AG04449 (cell line): ENCODE measurements around the gene INCA1.

Source experiments
- CTCF ChIA-PET: fragments of 350-600 bp; formaldehyde crosslinking; extraction: SDS; loops from one replicate; lab custom pipeline; 2021; ENCODE audit warnings: antibody characterized with exemption; lab: Yijun Ruan, JAX
- POLR2A ChIA-PET: fragments of 400-600, 350-600 bp; formaldehyde crosslinking; extraction: SDS; loops from one replicate; lab custom pipeline; 2020; ENCODE audit warnings: antibody characterized with exemption, inconsistent platforms; lab: Yijun Ruan, JAX
- DNase-seq: peaks from one replicate; pipeline ENCODE4 v3.0.0-alpha.2; 2010; ENCODE audit warnings: low read depth, low spot score
- H3K4me3 ChIP-seq: 2 replicates; pipeline ENCODE4 v1.5.1; 2011; ENCODE audit warnings: low read depth, mild to moderate bottlenecking, control low read depth, low read length
- CTCF ChIP-seq: IDR thresholded peaks from one replicate; pipeline ENCODE4 v1.5.1; 2011; ENCODE audit warnings: mild to moderate bottlenecking, moderate library complexity, low read length, control low read depth, inconsistent platforms; ENCODE audit not compliant: insufficient read depth; ENCODE audit errors: missing control alignments

The INCA1 gene

GRCh38 chr17:4956493-4957061, 40.7 kb downstream of the INCA1 start:
- POLR2A ChIA-PET, result interaction anchor here (1.6 to 2.0 kb wide), 2 partner anchors 8 to 10 kb away, joined by 5 to 9 read pairs; partner anchors contain the start of genes PFN1 and SPAG7
- no peak for DNase-seq
- CTCF ChIA-PET, result interaction anchor here (1.1 to 2.8 kb wide), 2 partner anchors 10 to 24 kb away, joined by 3 to 16 read pairs; partner anchors contain the start of gene SPAG7
- H3K4me3 ChIP-seq, result no peak overlapping the region
- TF ChIP-seq CTCF, result no peak

GRCh38 chr17:4955091-4955490, 42.2 kb downstream of the INCA1 start:
- DNase-seq, result no peak
- H3K4me3 ChIP-seq, result no peak overlapping the region
- ChIA-PET CTCF (interaction anchor here (0.8 to 2.8 kb wide), 3 partner anchors 11 to 46 kb away, joined by 3 to 16 read pairs (median 3); partner anchors contain the start of gene SPAG7), POLR2A (interaction anchor here (1.2 to 6.6 kb wide), 2 partner anchors 8 to 10 kb away, joined by 3 to 112 read pairs; partner anchors contain the start of gene SPAG7)
- TF ChIP-seq CTCF, result no peak

- ChIA-PET POLR2A (interaction anchor here (0.5 to 6.6 kb wide), 4 partner anchors 11 to 26 kb away, joined by 3 to 112 read pairs (median 26); partner anchors contain the start of genes RNF167, SLC25A11 and SPAG7), CTCF (interaction anchor here (1.0 to 2.2 kb wide), 3 partner anchors 10 to 33 kb away, joined by 4 to 8 read pairs (median 4); no protein-coding TSS in a partner anchor)
These were observed 43.8 kb downstream of the INCA1 start for GRCh38 chr17:4953451-4953961.

GRCh38 chr17:4951486-4951885, 45.8 kb downstream of the INCA1 start:
- no peak for TF ChIP-seq CTCF
- DNase-seq, result no peak
- POLR2A ChIA-PET, result interaction anchor here (6.2 to 6.6 kb wide), 2 partner anchors 11 to 14 kb away, joined by 49 to 112 read pairs; partner anchors contain the start of genes RNF167, SLC25A11 and SPAG7
- CTCF ChIA-PET, result interaction anchor here (0.9 to 2.4 kb wide), 3 partner anchors 15 to 109 kb away, joined by 3 to 11 read pairs (median 4); partner anchors contain the start of gene SPAG7
- no peak overlapping the region for H3K4me3 ChIP-seq

More at GRCh38 chr17:4953451-4953961, 43.8 kb downstream of the INCA1 start:
- no peak for TF ChIP-seq CTCF
- DNase-seq, result no peak
- no peak overlapping the region for H3K4me3 ChIP-seq

- no peak for TF ChIP-seq CTCF
- DNase-seq, result no peak
- POLR2A ChIA-PET, result interaction anchor here (6.2 to 6.6 kb wide), 2 partner anchors 10 to 15 kb away, joined by 49 to 112 read pairs; partner anchors contain the start of genes RNF167, SLC25A11 and SPAG7
- CTCF ChIA-PET, result interaction anchor here (2.4 kb wide), 1 partner anchor 16 kb away, joined by 11 read pairs; the partner anchor contains the start of gene SPAG7
- peak within 1 kb of the TSS; percentile 48 for H3K4me3 ChIP-seq
These were observed 46.5 kb downstream of the INCA1 start, which contains the start of gene ENO3 for GRCh38 chr17:4950746-4951204. TSS of gene ENO3 (plus strand) at chr17:4951119. CDS start at chr17:4951830, 711 bp downstream.
